Measurements from ENCODE around the gene ZSWIM3. TPM values are rescaled to one million over a fixed set of nuclear protein-coding genes. Genes with fewer than 3 reads are reported as not detected.

ZSWIM3 gene
- total RNA-seq, 2 experiments from 2014 or later = 4.5 to 5.2 TPM

GRCh38 chr20:45918182-45918737 is 60.8 kb downstream of the ZSWIM3 start:
- POLR2A ChIA-PET = no interaction called here
- CTCF ChIA-PET = interaction anchor here (1.1 kb wide), 1 partner anchor 12 kb away, joined by 3 read pairs; no protein-coding TSS in a partner anchor

GRCh38 chr20:45918779-45919537 is 61.5 kb downstream of the ZSWIM3 start:
- ChIA-PET POLR2A (no interaction called here), CTCF (interaction anchor here (1.0 to 2.7 kb wide), 3 partner anchors 11 to 25 kb away, joined by 3 to 10 read pairs (median 3); no protein-coding TSS in a partner anchor)

GRCh38 chr20:45919542-45920399 is 62.4 kb downstream of the ZSWIM3 start:
- POLR2A ChIA-PET = no interaction called here
- CTCF ChIA-PET = interaction anchor here (1.0 to 2.7 kb wide), 2 partner anchors 13 to 24 kb away, joined by 3 to 10 read pairs; no protein-coding TSS in a partner anchor

- ChIA-PET POLR2A (no interaction called here), CTCF (interaction anchor here (2.7 kb wide), 1 partner anchor 12 kb away, joined by 10 read pairs; no protein-coding TSS in a partner anchor)
Observed at GRCh38 chr20:45920462-45921336, 63.3 kb downstream of the ZSWIM3 start.

- POLR2A ChIA-PET = no interaction called here
- CTCF ChIA-PET = interaction anchor here (2.7 kb wide), 1 partner anchor 12 kb away, joined by 10 read pairs; no protein-coding TSS in a partner anchor
Observed at GRCh38 chr20:45921337-45922189, 64.1 kb downstream of the ZSWIM3 start.

- ChIA-PET POLR2A (no interaction called here), CTCF (interaction anchor here (1.0 kb wide), 1 partner anchor 12 kb away, joined by 3 read pairs; no protein-coding TSS in a partner anchor)
Observed at GRCh38 chr20:45924391-45925261, 67.2 kb downstream of the ZSWIM3 start.

- POLR2A ChIA-PET = no interaction called here
- CTCF ChIA-PET = interaction anchor here (0.8 kb wide), 1 partner anchor 16 kb away, joined by 3 read pairs; no protein-coding TSS in a partner anchor
Observed at GRCh38 chr20:45925821-45926506, 68.5 kb downstream of the ZSWIM3 start.

- ChIA-PET POLR2A (no interaction called here), CTCF (interaction anchor here (0.8 kb wide), 1 partner anchor 17 kb away, joined by 3 read pairs; no protein-coding TSS in a partner anchor)
Observed at GRCh38 chr20:45926731-45927070, 69.3 kb downstream of the ZSWIM3 start.

- ChIA-PET POLR2A (interaction anchor here (1.0 kb wide), 1 partner anchor 74 kb away, joined by 3 read pairs; no protein-coding TSS in a partner anchor), CTCF (interaction anchor here (1.0 kb wide), 1 partner anchor 42 kb away, joined by 3 read pairs; no protein-coding TSS in a partner anchor)
Observed at GRCh38 chr20:45927071-45927878, 69.9 kb downstream of the ZSWIM3 start.

Other genes starting within 250 kb of the ZSWIM3 start
- gene WFDC10A, start 227.9 kb upstream of the ZSWIM3 start, total RNA-seq = not detected
- not detected for gene WFDC9, start 226.3 kb upstream of the ZSWIM3 start, total RNA-seq
- gene WFDC11, start 187.4 kb upstream of the ZSWIM3 start, total RNA-seq = not detected
- gene WFDC13, start 155.6 kb upstream of the ZSWIM3 start, total RNA-seq = not detected
- gene WFDC10B, start 152.6 kb upstream of the ZSWIM3 start, total RNA-seq = not detected
- not detected for gene SPINT4, start 135.3 kb upstream of the ZSWIM3 start, total RNA-seq
- not detected for gene WFDC3, start 65.7 kb upstream of the ZSWIM3 start, total RNA-seq
- 10 to 100 TPM; 32.4 to 33.5 TPM for gene DNTTIP1, start 65.7 kb upstream of the ZSWIM3 start, total RNA-seq
- gene UBE2C, start 45.0 kb upstream of the ZSWIM3 start, total RNA-seq = 100 to 1,000 TPM; 137 to 140 TPM
- gene TNNC2, start 30.3 kb upstream of the ZSWIM3 start, total RNA-seq = not detected
- 1 to 10 TPM; 1.6 TPM for gene SNX21, start 23.8 kb upstream of the ZSWIM3 start, total RNA-seq
- gene ACOT8, start 222 bp upstream of the ZSWIM3 start, total RNA-seq = 10 to 100 TPM; 24.0 TPM
- 1 to 10 TPM; 9.3 to 9.7 TPM for gene ZSWIM1, start 23.6 kb downstream of the ZSWIM3 start, total RNA-seq
- 1 to 10 TPM; 1.7 to 2.1 TPM for gene SPATA25, start 30.0 kb downstream of the ZSWIM3 start, total RNA-seq
- 1 to 10 TPM; 2.8 to 2.9 TPM for gene NEURL2, start 33.6 kb downstream of the ZSWIM3 start, total RNA-seq
- 10 to 100 TPM; 71.3 to 75.7 TPM for gene CTSA, start 33.7 kb downstream of the ZSWIM3 start, total RNA-seq
- 1 to 10 TPM; 5.1 to 5.3 TPM for gene PLTP, start 54.5 kb downstream of the ZSWIM3 start, total RNA-seq
- 10 to 100 TPM; 26.1 to 27.8 TPM for gene PCIF1, start 77.1 kb downstream of the ZSWIM3 start, total RNA-seq
- 10 to 100 TPM; 30.3 to 30.4 TPM for gene ZNF335, start 114.6 kb downstream of the ZSWIM3 start, total RNA-seq
- gene MMP9, start 151.3 kb downstream of the ZSWIM3 start, total RNA-seq = not detected
- not detected for gene SLC12A5, start 171.6 kb downstream of the ZSWIM3 start, total RNA-seq
- gene NCOA5, start 232.3 kb downstream of the ZSWIM3 start, total RNA-seq = 10 to 100 TPM; 27.2 to 31.6 TPM